Subcutaneous adipose tissue (tissue), 4 donors: Measurements from ENCODE around the gene EPB41L1. TPM values are rescaled to one million over a fixed set of nuclear protein-coding genes. Genes with fewer than 3 reads are reported as not detected.

Experiments
- CTCF ChIP-seq: fragments of 450-650 bp; IDR thresholded peaks from one replicate; pipeline ENCODE4 v1.5.1; 2016; ENCODE audit warnings: low read depth, mild to moderate bottlenecking, control low read depth, antibody characterized with exemption, moderate library complexity
- total RNA-seq, 4 donors: library from RNA; depleted of rRNA; stranded (reverse); fragments of >200 nt; gene quantifications; one replicate each; pipeline ENCODE4 v1.1.0, GENCODE V29; 2016

Gene EPB41L1
- total RNA-seq, 4 donors from 2014 or later: 38.1 to 86.1 (median 62.0) TPM

GRCh38 chr20:36118371-36118770 is 36.2 kb upstream of the EPB41L1 start:
- no peak for TF ChIP-seq CTCF

- no peak for TF ChIP-seq CTCF
These were observed 35.0 kb upstream of the EPB41L1 start for GRCh38 chr20:36119537-36119936.

GRCh38 chr20:36120241-36120640 is 34.3 kb upstream of the EPB41L1 start:
- TF ChIP-seq CTCF: no peak

- TF ChIP-seq CTCF: no peak
These were observed 33.5 kb upstream of the EPB41L1 start for GRCh38 chr20:36120991-36121390.

- no peak for TF ChIP-seq CTCF
These were observed 32.3 kb upstream of the EPB41L1 start for GRCh38 chr20:36121981-36122930.

- no peak for TF ChIP-seq CTCF
These were observed 31.6 kb upstream of the EPB41L1 start for GRCh38 chr20:36122931-36123288.

GRCh38 chr20:36125097-36125496 is 29.4 kb upstream of the EPB41L1 start:
- TF ChIP-seq CTCF: no peak
